Measurements from ENCODE around the gene TDRD1. TPM values are rescaled to one million over a fixed set of nuclear protein-coding genes. Genes with fewer than 3 reads are reported as not detected.

The TDRD1 gene
- total RNA-seq, 1 donor from 2014 or later, result 0.24 TPM

- DNase-seq (ENCODE audit: low spot score), result no peak
Measured at GRCh38 chr10:114175667-114176066, 3.5 kb upstream of the TDRD1 start.

GRCh38 chr10:114176511-114176910 lies 2.6 kb upstream of the TDRD1 start:
- DNase-seq (ENCODE audit: low spot score), result no peak

GRCh38 chr10:114179747-114180146 lies 594 bp downstream of the TDRD1 start:
- DNase-seq (ENCODE audit: low spot score), result no peak

- DNase-seq (ENCODE audit: low spot score), result no peak
Measured at GRCh38 chr10:114180937-114181336, 1.8 kb downstream of the TDRD1 start.

- DNase-seq (ENCODE audit: low spot score), result no peak
Measured at GRCh38 chr10:114181971-114182370, 2.8 kb downstream of the TDRD1 start.

- no peak for DNase-seq (ENCODE audit: low spot score)
Measured at GRCh38 chr10:114183563-114183962, 4.4 kb downstream of the TDRD1 start.

- no peak for DNase-seq (ENCODE audit: low spot score)
Measured at GRCh38 chr10:114184276-114184675, 5.1 kb downstream of the TDRD1 start.

GRCh38 chr10:114188001-114188400 lies 8.8 kb downstream of the TDRD1 start:
- no peak for DNase-seq (ENCODE audit: low spot score)

- DNase-seq (ENCODE audit: low spot score), result no peak
Measured at GRCh38 chr10:114188900-114189299, 9.7 kb downstream of the TDRD1 start.

- DNase-seq (ENCODE audit: low spot score), result no peak
Measured at GRCh38 chr10:114189700-114190099, 10.5 kb downstream of the TDRD1 start.

GRCh38 chr10:114195079-114195478 lies 15.9 kb downstream of the TDRD1 start:
- DNase-seq (ENCODE audit: low spot score), result no peak

GRCh38 chr10:114199239-114199638 lies 20.1 kb downstream of the TDRD1 start:
- no peak for DNase-seq (ENCODE audit: low spot score)

- DNase-seq (ENCODE audit: low spot score), result no peak
Measured at GRCh38 chr10:114202812-114203211, 23.7 kb downstream of the TDRD1 start.

- DNase-seq (ENCODE audit: low spot score), result no peak
Measured at GRCh38 chr10:114206902-114207301, 27.7 kb downstream of the TDRD1 start.

GRCh38 chr10:114207349-114207748 lies 28.2 kb downstream of the TDRD1 start:
- DNase-seq (ENCODE audit: low spot score), result no peak

GRCh38 chr10:114208351-114208750 lies 29.2 kb downstream of the TDRD1 start:
- no peak for DNase-seq (ENCODE audit: low spot score)

- DNase-seq (ENCODE audit: low spot score), result no peak
Measured at GRCh38 chr10:114212153-114212552, 33.0 kb downstream of the TDRD1 start.

- DNase-seq (ENCODE audit: low spot score), result no peak
Measured at GRCh38 chr10:114215033-114215432, 35.9 kb downstream of the TDRD1 start.

GRCh38 chr10:114220281-114220680 lies 41.1 kb downstream of the TDRD1 start:
- DNase-seq (ENCODE audit: low spot score), result no peak

- no peak for DNase-seq (ENCODE audit: low spot score)
Measured at GRCh38 chr10:114221235-114221634, 42.1 kb downstream of the TDRD1 start.

GRCh38 chr10:114223066-114223465 lies 43.9 kb downstream of the TDRD1 start:
- DNase-seq (ENCODE audit: low spot score), result no peak

- DNase-seq (ENCODE audit: low spot score), result no peak
Measured at GRCh38 chr10:114228156-114228555, 49.0 kb downstream of the TDRD1 start.

GRCh38 chr10:114232561-114233176 lies 53.5 kb downstream of the TDRD1 start:
- no peak for DNase-seq (ENCODE audit: low spot score)

- no peak for DNase-seq (ENCODE audit: low spot score)
Measured at GRCh38 chr10:114233482-114233881, 54.3 kb downstream of the TDRD1 start.
